HG03354 (cell line): ENCODE measurements around the gene SYT6.

Experiments
- ATAC-seq: cut with Tn5 transposase; IDR thresholded peaks from one replicate; pipeline ENCODE4 v1.9.1; 2021; ENCODE audit warnings: mild to moderate bottlenecking; ENCODE audit not compliant: unreplicated experiment, poor library complexity, severe bottlenecking

The SYT6 gene

DNA sequence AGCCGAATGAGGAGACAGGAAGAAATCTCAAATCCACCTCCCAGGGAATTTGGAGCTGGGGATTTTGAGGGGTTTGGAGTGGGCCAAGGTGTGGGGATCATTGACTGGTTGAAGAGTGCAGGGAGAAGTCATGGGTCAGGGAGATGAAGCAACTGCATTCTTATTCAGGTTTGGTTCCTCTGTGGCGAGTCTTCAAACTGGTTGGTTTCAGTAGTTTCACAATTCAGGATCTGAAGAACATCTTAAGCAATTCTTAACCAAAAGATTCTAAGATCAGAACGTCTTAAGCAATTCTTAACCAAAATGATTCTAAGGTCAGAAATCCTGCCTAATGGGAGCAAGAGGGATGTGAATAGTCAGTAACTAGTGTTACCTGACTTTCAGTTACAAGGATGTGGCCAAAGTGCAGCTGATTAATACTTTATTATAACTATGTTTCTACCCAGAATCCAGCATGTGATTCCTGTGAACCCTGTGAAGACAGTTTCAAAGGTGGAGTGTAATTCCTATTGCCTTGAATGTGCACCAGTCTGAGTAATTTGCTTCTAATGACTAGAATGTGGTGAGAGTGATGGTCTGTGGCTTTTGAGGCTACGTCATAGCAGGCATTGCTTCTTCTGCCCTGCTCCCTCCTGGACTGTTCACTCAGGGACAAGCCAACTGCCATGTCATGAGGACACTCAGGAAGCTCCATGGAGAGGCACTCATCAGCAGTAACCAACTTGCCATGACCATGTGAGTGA is 113.2 kb downstream of the SYT6 start:
- no peak for ATAC-seq
